GM21825 (cell line): ENCODE data around the gene TRPM3.

Experiments
- ATAC-seq: cut with Tn5 transposase; IDR thresholded peaks from one replicate; pipeline ENCODE4 v1.9.1; 2021; ENCODE audit warnings: mild to moderate bottlenecking, moderate library complexity; ENCODE audit not compliant: unreplicated experiment

Gene TRPM3

DNA sequence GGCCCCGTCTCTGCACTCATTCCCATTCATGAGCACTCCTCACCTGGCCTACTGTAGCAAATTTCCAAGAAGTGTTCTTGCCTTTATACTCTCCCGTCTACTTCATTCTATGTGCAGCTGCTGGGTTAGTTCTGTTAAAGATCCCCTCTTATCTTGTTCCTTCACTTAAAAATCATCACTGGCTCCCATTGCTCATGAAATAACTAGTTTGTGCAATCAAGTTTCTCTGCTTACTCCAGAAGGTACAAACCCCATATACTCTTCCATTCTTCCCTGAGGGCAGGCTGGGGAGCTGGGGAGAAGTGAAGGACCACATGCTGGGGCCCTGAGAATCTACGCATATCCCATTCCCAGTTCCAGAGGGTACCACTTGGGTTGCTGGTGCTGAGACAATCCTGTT is 622.6 kb downstream of the TRPM3 start:
- ATAC-seq: no peak

DNA sequence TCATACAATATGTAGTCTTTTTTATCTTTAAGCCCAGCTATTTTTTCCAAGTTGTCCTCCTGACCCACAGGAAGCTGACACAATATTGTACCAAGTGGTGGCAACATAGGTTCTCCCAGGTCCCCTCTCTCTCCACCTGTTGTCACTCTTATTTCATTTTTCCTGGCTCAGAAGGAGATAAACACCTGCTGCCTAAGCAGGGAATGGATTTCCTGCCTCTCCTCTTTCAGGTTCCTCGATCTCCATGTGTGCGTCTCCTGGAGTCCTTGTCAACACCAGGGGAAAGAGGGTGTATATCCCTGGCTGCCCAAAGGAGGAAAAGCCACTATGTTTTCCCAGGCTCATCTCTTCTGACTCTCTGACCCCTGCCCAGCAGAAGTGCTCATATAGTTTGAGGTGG is 625.2 kb downstream of the TRPM3 start:
- no peak for ATAC-seq

DNA sequence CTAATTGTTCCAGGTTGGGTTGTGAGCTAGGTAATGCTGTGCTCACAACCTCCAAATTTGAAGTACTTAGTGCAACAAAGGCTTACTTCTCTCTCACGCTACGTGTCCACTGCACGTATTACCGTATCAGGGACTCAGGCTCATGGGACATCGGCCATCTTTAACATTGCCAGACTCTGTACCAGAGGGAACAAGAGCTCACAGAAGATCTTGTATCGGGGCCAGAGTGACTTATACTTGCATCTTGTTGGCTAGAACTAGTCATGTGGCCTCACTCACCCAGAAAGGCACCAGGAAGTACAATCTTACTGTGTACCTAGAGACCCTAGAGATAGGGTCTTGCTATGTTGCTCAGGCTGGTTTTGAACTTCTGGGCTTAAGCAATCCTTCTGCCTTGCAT is 625.9 kb downstream of the TRPM3 start:
- ATAC-seq: no peak

DNA sequence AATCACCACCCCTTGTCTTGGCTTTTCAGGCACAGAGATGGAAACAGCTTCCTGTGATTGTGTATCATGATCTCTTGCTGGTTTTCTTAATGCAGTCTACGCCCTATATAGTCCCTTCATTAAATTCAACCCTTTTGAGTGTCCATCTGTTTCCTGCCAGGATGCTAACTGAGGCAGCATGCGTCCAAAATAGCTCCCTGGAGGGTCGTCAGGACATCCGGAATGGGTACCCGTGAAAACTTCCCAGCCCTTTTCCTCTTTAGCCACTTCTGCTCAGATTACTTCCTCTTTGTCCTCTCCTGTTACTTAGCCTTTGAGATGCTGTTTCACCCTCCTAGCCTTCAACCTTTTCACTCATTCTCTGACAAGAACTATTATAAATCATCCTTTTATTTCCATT is 627.2 kb downstream of the TRPM3 start:
- no peak for ATAC-seq

DNA sequence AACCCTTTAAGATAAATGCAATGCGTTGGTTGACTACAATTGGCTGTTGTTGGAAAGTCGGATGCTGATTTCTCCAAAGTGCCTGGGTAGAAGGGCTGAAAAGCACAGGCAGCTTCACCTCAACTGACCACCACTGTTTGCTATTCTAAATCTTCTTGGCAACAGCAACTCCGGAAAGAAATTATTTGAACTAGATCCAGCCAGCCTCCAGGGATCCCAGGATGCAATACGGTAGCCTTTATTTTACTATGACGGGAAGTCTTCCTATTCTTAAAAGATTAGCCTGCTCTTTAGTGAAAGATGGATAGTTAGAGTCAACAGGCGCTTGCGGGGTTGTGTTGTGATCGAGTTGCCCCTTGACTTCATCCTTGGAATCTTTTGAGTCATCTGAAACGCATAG is 628.4 kb downstream of the TRPM3 start:
- ATAC-seq: no peak

DNA sequence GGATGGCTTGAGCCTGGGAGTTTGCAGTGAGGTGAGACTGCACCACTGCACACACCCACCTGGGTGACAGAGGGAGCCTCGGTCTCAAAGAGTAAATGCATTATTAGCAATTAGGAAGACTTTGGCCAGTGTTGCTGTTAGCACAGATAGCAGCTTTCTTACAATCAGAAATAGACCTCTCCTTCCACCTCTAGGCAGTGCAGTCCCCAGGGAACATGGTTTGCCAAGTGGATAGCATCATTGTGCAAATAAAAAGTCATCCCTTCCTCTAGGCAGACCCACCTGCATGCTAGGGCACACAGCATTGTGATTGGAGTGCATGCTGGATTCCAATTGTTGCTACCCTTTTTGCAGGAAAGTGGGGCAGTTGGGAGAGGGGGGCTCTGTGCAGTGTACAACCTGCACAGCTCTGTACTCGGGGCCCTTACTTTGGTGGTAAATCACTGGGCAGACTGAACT is 629.1 kb downstream of the TRPM3 start:
- no peak for ATAC-seq

DNA sequence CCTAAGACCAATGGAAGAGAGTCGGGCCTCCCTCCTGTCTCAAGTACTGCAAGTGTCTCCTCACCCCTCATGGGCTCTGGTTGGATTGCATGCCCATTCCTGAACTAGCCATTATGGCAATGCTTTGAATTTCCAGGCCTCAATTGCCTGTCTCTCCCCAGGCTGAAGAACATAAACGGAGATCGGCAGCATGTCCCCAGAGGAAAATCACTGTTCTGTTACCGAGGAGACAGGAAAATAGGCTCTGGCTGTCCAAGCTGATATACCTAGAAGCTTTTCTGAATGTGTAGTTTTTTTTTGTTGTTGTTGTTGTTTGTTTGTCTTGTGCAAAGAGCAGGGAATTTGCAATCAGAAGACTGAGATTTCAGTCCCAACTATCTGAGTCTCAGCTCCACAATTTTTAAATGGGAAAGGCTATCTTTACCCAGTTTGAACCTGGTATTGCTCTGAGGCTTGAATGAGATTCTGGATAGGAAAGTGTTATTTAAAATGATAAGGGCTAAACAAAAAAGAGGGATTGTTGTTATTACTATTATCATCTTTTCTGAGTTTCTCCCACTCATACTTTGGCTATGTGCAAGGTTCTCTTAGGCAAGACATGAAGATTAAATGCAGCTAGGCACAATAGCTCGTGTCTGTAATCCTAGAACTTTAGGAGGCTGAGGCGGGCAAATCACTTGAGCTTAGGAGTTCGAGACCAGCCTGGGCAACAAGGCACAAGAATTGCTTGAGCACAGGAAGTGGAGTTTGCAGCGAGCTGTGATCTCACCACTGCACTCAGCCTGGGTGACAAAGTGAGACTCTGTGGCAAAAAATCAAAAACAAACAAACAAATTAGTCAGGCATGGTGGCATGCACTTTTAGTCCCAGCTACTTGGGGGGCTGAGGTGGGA is 629.7 kb downstream of the TRPM3 start:
- no peak for ATAC-seq

DNA sequence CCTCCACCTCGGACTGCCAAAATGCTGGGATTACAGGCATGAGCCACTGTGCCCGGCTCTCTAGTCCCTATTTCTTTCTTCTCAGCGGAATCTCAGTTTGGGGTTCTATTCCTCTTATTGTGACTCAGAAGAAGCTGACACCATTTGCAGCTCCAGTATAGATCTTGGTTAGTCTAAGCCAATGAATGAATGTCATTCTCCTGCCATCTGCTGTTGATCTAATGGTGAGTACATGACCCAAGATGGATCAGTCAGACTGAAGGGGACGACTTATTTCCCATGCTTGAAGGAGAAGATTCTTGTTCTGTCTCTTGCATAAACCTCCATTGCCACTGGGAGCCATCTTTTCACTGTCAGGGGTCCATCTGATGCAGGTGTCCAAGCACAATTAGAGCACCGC is 630.9 kb downstream of the TRPM3 start:
- ATAC-seq: no peak

DNA sequence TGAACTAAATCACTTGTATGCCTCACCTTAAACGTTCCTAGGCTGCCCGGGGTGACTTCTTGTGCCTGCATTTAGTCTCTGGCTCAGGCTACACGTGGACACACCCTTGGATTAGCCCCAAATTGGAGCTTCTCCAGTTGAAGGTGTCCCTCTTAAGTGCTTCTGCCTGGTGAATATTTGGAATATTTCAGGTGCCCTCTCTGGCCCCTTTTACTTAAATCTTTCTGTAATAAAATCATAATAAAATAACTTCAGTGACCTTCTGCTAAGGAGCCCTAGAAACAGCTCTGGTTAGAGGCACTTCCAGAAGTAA is 632.7 kb downstream of the TRPM3 start:
- ATAC-seq: no peak

DNA sequence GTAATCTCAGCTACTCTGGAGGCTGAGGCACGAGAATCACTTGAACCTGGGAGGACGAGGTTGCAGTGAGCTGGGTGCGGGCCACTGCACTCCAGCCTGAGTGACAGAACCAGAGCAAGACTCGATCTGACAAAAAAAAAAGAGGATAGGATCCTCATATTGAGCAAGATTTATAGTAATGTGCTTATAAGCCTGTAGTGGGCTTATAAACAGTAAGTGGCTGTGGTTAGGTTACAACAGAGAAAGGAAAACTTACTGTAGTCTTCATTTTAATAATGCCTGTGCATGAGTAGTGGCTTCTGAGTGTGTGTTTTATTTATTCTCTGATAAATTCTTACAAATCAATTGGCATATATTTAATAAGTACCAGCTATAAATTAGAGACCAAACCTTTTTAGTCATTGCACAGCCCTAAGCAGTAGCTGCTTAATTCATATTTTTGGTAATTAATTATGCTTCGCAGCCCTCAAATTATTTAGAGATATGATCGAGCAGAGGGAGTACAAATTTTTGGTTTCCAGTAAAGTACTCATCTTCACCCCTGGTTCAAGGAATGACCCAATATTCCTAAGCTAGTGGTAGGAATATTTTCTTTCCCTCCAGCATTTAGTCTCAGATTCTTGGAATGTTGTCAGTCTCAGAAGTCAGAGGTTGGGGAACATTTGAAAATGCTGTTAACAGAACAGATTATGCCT is 633.2 kb downstream of the TRPM3 start:
- ATAC-seq: no peak

DNA sequence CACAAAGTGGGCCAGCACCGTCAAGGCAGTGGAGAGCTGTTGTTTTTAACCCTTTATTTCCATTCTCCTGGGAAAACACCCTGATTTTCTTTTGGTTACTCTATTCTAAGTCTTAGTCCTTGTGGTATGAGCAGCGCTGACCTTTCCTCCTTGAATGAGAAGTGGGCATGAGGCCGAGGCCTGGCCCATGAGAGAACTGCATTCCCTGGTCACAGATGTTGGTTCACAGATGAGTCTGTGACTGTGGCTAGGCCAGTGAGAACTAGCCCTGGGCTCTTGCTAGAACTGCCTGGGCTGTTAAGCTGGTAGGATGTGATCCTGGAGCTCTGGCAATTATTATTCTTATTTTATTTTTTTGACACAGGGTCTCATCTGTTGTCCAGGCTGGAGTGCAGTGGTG is 635.3 kb downstream of the TRPM3 start:
- no peak for ATAC-seq

DNA sequence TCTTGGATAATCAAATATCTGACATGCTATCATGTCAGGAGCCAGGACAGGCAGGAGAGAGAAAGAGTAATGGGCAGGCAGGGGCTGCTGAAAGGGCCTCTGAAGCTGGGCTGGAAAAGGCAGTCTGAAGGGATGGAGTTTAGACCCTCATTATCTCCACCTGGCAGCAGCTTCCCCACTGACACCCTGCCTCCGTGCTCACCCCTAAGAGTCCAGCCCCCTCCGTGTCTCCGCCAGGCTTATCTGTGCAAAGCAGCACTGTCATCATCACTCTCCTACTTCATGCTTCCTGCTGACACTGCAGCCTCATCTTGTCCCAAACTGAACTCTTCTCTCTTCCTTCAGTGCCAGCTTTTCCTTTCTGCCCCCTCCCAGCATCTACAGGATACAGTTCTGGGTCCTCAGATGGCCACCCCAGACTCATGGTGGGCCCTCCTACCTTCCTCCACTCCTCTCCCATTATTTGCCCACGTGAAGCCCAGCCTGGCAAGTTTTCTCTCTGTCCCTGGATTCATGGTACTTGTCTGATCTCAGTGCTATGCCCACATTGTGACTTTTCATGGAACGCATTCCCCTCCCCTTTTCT is 636.1 kb downstream of the TRPM3 start:
- ATAC-seq: no peak

DNA sequence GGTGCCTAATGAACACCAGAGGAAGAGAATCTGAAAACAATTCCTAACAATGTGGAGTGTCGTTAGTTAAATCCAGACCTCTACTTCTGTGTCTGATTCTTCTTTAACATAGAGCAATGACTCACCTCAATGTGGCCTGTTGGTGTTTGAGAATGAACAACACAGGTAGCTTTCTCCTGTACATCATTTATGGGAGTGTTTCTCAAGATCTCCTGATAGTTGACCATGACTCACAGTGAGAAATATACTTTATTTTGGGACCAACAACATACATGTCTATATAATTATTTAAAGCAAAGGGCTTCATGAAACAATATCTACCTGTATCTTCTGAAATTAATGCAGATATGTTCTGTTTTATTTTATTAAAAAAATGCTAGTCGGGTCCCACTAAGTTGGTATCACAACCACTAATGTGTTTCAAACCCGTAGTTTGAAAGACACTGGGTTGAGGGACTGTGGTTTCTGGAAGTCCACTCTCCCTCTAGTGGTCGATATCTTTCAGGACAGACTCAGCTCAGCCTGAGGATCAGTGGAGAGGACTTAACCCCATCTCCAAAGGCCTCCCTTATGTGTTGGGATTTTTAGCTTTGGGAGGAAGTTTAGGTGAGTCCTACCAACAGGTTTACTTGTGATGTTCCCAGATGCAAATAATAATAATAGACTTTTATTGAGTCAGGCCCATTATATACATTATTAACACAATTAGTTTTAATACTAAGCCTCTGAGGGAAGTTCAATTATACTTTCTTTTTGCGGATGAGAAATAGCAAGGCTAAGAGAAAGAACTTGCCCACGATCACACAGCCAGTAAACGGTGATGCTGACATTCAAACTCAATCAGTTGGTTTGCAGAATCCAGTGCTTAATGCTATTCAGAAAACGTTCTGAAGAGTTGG is 636.9 kb downstream of the TRPM3 start:
- peak; percentile 81 for ATAC-seq

DNA sequence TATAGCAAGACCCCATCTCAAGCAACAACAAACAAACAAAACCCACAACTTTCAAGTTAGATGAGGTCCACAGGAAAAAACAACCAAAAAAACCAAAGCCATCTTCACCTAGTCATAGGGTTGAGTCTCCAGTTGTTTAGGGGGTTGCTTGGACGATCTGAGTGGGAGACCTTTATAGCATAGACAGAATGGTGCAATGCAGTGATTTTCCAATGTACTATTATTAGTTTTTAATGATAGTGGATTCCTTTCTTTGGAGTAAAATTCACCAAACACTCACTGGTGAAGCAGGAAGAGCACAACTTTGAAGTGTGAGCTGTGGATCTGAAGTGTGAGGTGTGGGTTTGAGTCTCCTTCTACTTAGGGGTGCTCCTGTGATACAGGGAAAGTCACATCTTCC is 640.0 kb downstream of the TRPM3 start:
- no peak for ATAC-seq

DNA sequence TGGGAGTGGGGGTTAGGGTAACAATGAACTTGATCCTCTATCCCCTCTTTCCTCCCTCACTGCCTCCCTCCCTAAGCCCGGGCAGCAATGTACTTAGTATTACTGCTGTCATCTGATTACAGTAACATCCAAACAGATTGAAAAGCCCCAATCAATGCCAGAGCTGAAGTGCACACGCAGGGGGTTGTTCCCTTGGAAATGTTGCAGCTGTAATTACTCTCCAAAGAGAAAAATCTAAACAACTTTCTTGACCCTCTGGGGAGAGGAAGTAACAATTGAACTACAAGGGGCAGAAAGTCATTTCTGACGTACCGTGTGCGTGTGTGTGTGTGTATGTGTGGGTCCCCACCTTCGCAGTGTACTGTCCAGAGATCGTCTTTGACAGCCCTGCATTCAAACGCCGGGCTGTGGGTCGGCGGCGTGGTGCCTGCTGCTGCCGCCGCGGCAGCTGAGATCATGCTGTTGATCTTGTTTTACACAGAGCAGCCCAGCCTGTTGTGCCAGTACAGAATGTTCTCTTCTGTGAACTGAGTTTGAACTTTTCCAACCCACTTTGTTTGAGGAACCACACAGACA is 640.9 kb downstream of the TRPM3 start:
- no peak for ATAC-seq

DNA sequence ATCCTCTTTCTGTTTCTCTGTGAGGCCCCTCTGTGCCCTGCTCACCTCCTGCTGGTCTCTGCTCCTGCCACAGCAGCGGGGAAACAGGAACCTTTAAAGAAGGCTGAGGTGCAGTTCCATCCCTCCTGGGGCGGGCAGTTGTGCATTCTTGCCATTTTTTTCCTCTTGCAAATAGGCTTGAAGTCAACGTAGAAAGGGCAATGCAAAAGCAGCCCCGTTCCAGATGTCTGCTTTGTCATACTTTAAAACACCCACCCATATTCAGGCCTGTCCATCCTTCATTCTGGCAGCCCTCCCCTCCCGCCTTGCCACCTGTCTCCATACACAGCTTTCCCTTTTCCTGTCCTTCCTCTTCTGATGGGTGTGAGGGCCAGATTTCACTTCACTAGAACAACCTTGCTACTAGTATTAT is 641.5 kb downstream of the TRPM3 start:
- no peak for ATAC-seq
